ENCODE measurements around the gene ROMO1. TPM values are rescaled to one million over a fixed set of nuclear protein-coding genes. Genes with fewer than 3 reads are reported as not detected.

Gene ROMO1
- total RNA-seq, 1 donor from 2014 or later: 131 TPM

GRCh38 chr20:35729836-35730582 lies 30.8 kb downstream of the ROMO1 start:
- no peak for TF ChIP-seq CTCF (conservative IDR thresholded peaks at IDR 0.05)
- no peak for DNase-seq (ENCODE audit: extremely low spot score, unreplicated experiment)
- H3K4me3 Mint-ChIP-seq: no peak overlapping the region
- no peaks in the 10 kb centered on the region for H3K9me3 Mint-ChIP-seq
- peak overlapping the region; percentile 68 for H3K27ac Mint-ChIP-seq
- H3K36me3 Mint-ChIP-seq: peaks cover 38% of the 10 kb centered on the region
- H3K27me3 Mint-ChIP-seq: no peaks in the 10 kb centered on the region
- no peaks in the 10 kb centered on the region for H3K4me1 Mint-ChIP-seq (ENCODE audit: unreplicated experiment)

- no peak for DNase-seq (ENCODE audit: extremely low spot score, unreplicated experiment)
- Mint-ChIP-seq H3K4me3 (no peak overlapping the region), H3K4me1 (ENCODE audit: unreplicated experiment) (peaks cover 3% of the 10 kb centered on the region), H3K9me3 (no peaks in the 10 kb centered on the region), H3K36me3 (peaks cover 37% of the 10 kb centered on the region), H3K27me3 (no peaks in the 10 kb centered on the region), H3K27ac (no peak overlapping the region)
- no peak for TF ChIP-seq CTCF (conservative IDR thresholded peaks at IDR 0.05)
Measured at GRCh38 chr20:35730583-35731468, 31.6 kb downstream of the ROMO1 start.

- TF ChIP-seq CTCF (conservative IDR thresholded peaks at IDR 0.05): no peak
- H3K27me3 Mint-ChIP-seq: no peaks in the 10 kb centered on the region
- H3K36me3 Mint-ChIP-seq: peaks cover 40% of the 10 kb centered on the region
- peaks cover 7% of the 10 kb centered on the region for H3K4me1 Mint-ChIP-seq (ENCODE audit: unreplicated experiment)
- DNase-seq (ENCODE audit: extremely low spot score, unreplicated experiment): no peak
- H3K4me3 Mint-ChIP-seq: no peak overlapping the region
- no peaks in the 10 kb centered on the region for H3K9me3 Mint-ChIP-seq
- H3K27ac Mint-ChIP-seq: peak overlapping the region; percentile 26
Measured at GRCh38 chr20:35731469-35731788, 32.2 kb downstream of the ROMO1 start.

GRCh38 chr20:35731862-35732643 lies 32.8 kb downstream of the ROMO1 start:
- peaks cover 7% of the 10 kb centered on the region for H3K4me1 Mint-ChIP-seq (ENCODE audit: unreplicated experiment)

More at GRCh38 chr20:35731862-35732643, 32.8 kb downstream of the ROMO1 start:
- DNase-seq (ENCODE audit: extremely low spot score, unreplicated experiment): no peak
- H3K4me3 Mint-ChIP-seq: no peak overlapping the region
- H3K27me3 Mint-ChIP-seq: no peaks in the 10 kb centered on the region
- no peaks in the 10 kb centered on the region for H3K9me3 Mint-ChIP-seq
- peaks cover 36% of the 10 kb centered on the region for H3K36me3 Mint-ChIP-seq
- no peak for TF ChIP-seq CTCF (conservative IDR thresholded peaks at IDR 0.05)
- H3K27ac Mint-ChIP-seq: peak overlapping the region; percentile 26
